Gastroesophageal sphincter (tissue), 3 donors: ENCODE measurements around the gene SPATA46.

Experiments used
- EP300 ChIP-seq: sonication (generic); formaldehyde crosslinking; IDR thresholded peaks from one replicate; pipeline ENCODE4 v1.6.1; 2017; ENCODE audit warnings: antibody characterized with exemption, mild to moderate bottlenecking
- POLR2A ChIP-seq, 2 donors: fragments of 450-650 bp; IDR thresholded peaks; one replicate each; pipeline ENCODE4 v1.6.1; 2017; ENCODE audit warnings: antibody characterized with exemption in 2 of 2, mild to moderate bottlenecking in 2 of 2, moderate library complexity in 1 of 2
- POLR2AphosphoS5 ChIP-seq: sonication (generic); formaldehyde crosslinking; IDR thresholded peaks from one replicate; pipeline ENCODE4 v1.6.1; 2017; ENCODE audit warnings: antibody characterized with exemption
- TF ChIP-seq, protein P1 (sequence below), 4 experiments: fragments of 200-600 bp in 2 of 4; fragments of 450-650 bp in 2 of 4; sonication (generic) in 1 of 4; IDR thresholded peaks; one replicate each; pipeline ENCODE4 v1.5.1; 2017 to 2019; ENCODE audit warnings: antibody characterized with exemption in 4 of 4, mild to moderate bottlenecking in 2 of 4, moderate library complexity in 2 of 4

- TF ChIP-seq POLR2AphosphoS5 (no peak), POLR2A (IDR thresholded peaks at IDR 0.05) (no peak), EP300 (no peak)
- TF ChIP-seq, protein P1, sequence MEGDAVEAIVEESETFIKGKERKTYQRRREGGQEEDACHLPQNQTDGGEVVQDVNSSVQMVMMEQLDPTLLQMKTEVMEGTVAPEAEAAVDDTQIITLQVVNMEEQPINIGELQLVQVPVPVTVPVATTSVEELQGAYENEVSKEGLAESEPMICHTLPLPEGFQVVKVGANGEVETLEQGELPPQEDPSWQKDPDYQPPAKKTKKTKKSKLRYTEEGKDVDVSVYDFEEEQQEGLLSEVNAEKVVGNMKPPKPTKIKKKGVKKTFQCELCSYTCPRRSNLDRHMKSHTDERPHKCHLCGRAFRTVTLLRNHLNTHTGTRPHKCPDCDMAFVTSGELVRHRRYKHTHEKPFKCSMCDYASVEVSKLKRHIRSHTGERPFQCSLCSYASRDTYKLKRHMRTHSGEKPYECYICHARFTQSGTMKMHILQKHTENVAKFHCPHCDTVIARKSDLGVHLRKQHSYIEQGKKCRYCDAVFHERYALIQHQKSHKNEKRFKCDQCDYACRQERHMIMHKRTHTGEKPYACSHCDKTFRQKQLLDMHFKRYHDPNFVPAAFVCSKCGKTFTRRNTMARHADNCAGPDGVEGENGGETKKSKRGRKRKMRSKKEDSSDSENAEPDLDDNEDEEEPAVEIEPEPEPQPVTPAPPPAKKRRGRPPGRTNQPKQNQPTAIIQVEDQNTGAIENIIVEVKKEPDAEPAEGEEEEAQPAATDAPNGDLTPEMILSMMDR (IDR thresholded peaks at IDR 0.05): no peak
Observed at GRCh38 chr1:162329826-162330225, 46.8 kb downstream of the SPATA46 start.
